Heart left ventricle (tissue), 16 donors: ENCODE results near the gene SORL1. TPM values are rescaled to one million over a fixed set of nuclear protein-coding genes. Genes with fewer than 3 reads are reported as not detected.

Source experiments
- ATAC-seq, 4 donors: fragments of 200-7000 bp; cut with Tn5 transposase; one replicate each; pipeline ENCODE4 v1.9.1; 2020 to 2022; ENCODE audit warnings: moderate library complexity in 4 of 4, mild to moderate bottlenecking in 3 of 4, moderate number of reproducible peaks in 1 of 4
- DNase-seq, 5 donors: peaks; one replicate each; pipeline ENCODE4 v3.0.0-alpha.2; 2020
- H3K27ac ChIP-seq, 12 donors: fragments of 200-600 bp; sonication (generic) in 4 of 12; one replicate each; pipeline versions ENCODE4 v1.5.0 to v1.8.0; 2016 to 2022; ENCODE audit warnings: mild to moderate bottlenecking in 2 of 12
- H3K27me3 ChIP-seq, 9 donors: fragments of 200-600 bp; sonication (generic) in 2 of 9; one replicate each; pipeline versions ENCODE4 v1.5.1 to v1.8.0; 2016 to 2022; ENCODE audit warnings: mild to moderate bottlenecking in 3 of 9
- H3K36me3 ChIP-seq, 9 donors: fragments of 200-600 bp; sonication (generic) in 2 of 9; one replicate each; pipeline versions ENCODE4 v1.5.0 to v1.8.0; 2018 to 2022; ENCODE audit warnings: mild to moderate bottlenecking in 2 of 9
- H3K4me1 ChIP-seq, 12 donors: fragments of 200-600 bp; sonication (generic) in 4 of 12; one replicate each; pipeline versions ENCODE4 v1.5.0 to v1.8.0; 2016 to 2022; ENCODE audit warnings: mild to moderate bottlenecking in 3 of 12
- H3K4me3 ChIP-seq, 12 donors: fragments of 200-600 bp; sonication (generic) in 4 of 12; one replicate each; pipeline versions ENCODE4 v1.5.0 to v1.8.0; 2017 to 2022; ENCODE audit warnings: mild to moderate bottlenecking in 9 of 12, moderate library complexity in 4 of 12
- H3K9me3 ChIP-seq, 12 donors: fragments of 200-600 bp; sonication (generic) in 4 of 12; one replicate each; pipeline versions ENCODE4 v1.5.0 to v1.8.0; 2016 to 2022; ENCODE audit warnings: mild to moderate bottlenecking in 1 of 12
- POLR2A ChIP-seq, 2 donors: fragments of 450-650 bp; IDR thresholded peaks; one replicate each; pipeline ENCODE4 v1.6.1; 2017; ENCODE audit warnings: antibody characterized with exemption in 2 of 2, mild to moderate bottlenecking in 2 of 2, moderate library complexity in 2 of 2
- WGBS, 4 donors: extraction: QIAGEN DNeasy Blood & Tissue Kit in 2 of 4; methylation state at CpG; one replicate each; pipeline versions ENCODE4 v1.1.5 to v1.1.7; 2013 to 2018; 5-methylcytosine and 5-hydroxymethylcytosine counted together
- intact Hi-C, 10 donors: fragments of 100-400 bp; cut with DNase I; formaldehyde crosslinking; loops; one replicate each; pipeline versions ENCODE4 v1.11.1 to v1.14.2; 2022
- polyA plus RNA-seq, 2 donors: library from polyadenylated mRNA; stranded (reverse); fragments of 200-250 nt; gene quantifications; one replicate each; pipeline ENCODE4 v1.2.3, GENCODE V29; 2013
- total RNA-seq, 9 donors: library from RNA; depleted of rRNA in 2 of 9; stranded (reverse); fragments of >200 nt in 2 of 9; fragmentation: NEBNext Ultra II Directional in 3 of 9; extraction: Animal tissue kit (Norgen Biotek cat#: 25700) in 3 of 9; gene quantifications; one replicate each; pipeline versions ENCODE4 v1.1.0 to v1.2.4, GENCODE V29; 2016 to 2023
- TF ChIP-seq, protein P1 (sequence below), 12 donors: fragments of 200-600 bp; sonication (generic) in 4 of 12; IDR thresholded peaks; one replicate each; pipeline versions ENCODE4 v1.5.0 to v1.8.0; 2018 to 2022; ENCODE audit warnings: antibody characterized with exemption in 12 of 12, mild to moderate bottlenecking in 5 of 12
- donor health status: ischemic (EF 13 %, LVEDD 7.1; RV severe dilation, severe dysfunction).
- donor health status: healthy with polysubstance abuse.
- donor health status: DM: no; HTN: yes; CAD: no.
- donor health status: DM: no; HTN: no; CAD: no.
- donor health status: ischemic (EF 25% LVEDD 6.9; RV normal size, moderate dysfunction).
- donor health status: ischemic (EF 25% LVEDD 5.7; RV mildly dilated, moderate dysfunction).
- donor health status: healthy.
- donor health status: DM: yes; HTN: yes; CAD: no.
- donor health status: ischemic (EF 35%, LVEDD 5.7; RV mildly dilated, moderate dysfunction).
- donor health status: nonischemic (EF 11% LVEDD 7.7; RV severe dilation, severe dysfunction).
- donor health status: DM: yes; HTN: yes; CAD: no.
- donor health status: PGD.
- donor health status: ischemic (EF 29% LVEDD 5.4; RV normal size, mild dysfunction).
- donor health status: nonischemic (EF 23%, LVEDD 6.1; RV moderate dilation, normal function).

Gene SORL1
- total and polyA plus RNA-seq, 11 donors: 0.72 to 20.5 (median 5.2) TPM

DNA sequence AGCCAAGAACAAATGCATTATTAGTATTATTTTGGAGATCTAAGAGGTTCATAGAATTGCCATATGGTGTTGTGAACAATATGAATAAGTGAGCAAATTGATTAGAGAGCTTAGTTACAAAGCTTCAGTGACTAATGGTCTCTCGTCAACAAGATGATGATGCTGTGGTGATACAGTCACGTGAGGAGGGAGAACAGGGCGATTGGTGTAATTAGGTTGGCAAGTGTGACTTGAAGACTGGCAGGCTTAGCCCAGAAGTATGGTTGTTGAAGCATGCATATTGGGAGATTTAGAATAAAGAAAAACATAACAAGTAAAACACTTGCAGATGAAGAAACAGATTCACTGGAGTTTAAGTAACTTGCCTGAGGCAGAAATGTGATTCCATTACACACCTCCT, 101.3 kb downstream of the SORL1 start:
- intact Hi-C loops: no loop called here
- Histone ChIP-seq H3K27me3 (no peaks in the 10 kb centered on the region), H3K36me3 (peaks cover 0 to 57% (median 0%) of the 10 kb centered on the region in 9 donors), H3K4me3 (no peak overlapping the region), H3K9me3 (no peaks in the 10 kb centered on the region), H3K4me1 (no peaks in the 10 kb centered on the region), H3K27ac (no peak overlapping the region)
- no peak for TF ChIP-seq POLR2A (IDR thresholded peaks at IDR 0.05)
- TF ChIP-seq, protein P1, sequence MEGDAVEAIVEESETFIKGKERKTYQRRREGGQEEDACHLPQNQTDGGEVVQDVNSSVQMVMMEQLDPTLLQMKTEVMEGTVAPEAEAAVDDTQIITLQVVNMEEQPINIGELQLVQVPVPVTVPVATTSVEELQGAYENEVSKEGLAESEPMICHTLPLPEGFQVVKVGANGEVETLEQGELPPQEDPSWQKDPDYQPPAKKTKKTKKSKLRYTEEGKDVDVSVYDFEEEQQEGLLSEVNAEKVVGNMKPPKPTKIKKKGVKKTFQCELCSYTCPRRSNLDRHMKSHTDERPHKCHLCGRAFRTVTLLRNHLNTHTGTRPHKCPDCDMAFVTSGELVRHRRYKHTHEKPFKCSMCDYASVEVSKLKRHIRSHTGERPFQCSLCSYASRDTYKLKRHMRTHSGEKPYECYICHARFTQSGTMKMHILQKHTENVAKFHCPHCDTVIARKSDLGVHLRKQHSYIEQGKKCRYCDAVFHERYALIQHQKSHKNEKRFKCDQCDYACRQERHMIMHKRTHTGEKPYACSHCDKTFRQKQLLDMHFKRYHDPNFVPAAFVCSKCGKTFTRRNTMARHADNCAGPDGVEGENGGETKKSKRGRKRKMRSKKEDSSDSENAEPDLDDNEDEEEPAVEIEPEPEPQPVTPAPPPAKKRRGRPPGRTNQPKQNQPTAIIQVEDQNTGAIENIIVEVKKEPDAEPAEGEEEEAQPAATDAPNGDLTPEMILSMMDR (IDR thresholded peaks at IDR 0.05): no peak
- DNase-seq (no peak), ATAC-seq (no peak)
- 69 to 79% (median 75%) methylated on average over 3 of the region's 3 CpGs for WGBS, 4 donors

DNA sequence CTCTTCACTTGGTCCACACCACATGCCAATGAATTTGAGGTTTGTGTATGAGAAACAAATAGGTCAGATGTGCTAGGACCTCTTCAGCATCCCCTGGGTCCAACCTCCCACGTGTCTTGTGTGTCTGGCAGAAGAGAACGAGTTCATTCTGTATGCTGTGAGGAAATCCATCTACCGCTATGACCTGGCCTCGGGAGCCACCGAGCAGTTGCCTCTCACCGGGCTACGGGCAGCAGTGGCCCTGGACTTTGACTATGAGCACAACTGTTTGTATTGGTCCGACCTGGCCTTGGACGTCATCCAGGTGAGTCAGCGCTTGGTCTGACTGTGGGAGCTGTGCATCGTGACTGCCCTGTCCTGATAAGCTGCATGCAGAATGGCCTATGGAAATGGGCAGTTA, 101.7 kb downstream of the SORL1 start:
- Histone ChIP-seq H3K4me3 (no peak overlapping the region), H3K27me3 (no peaks in the 10 kb centered on the region), H3K4me1 (no peaks in the 10 kb centered on the region), H3K9me3 (no peaks in the 10 kb centered on the region), H3K36me3 (peaks cover 0 to 61% (median 0%) of the 10 kb centered on the region in 9 donors), H3K27ac (no peak overlapping the region)
- no peak for DNase-seq
- TF ChIP-seq, protein P1 (IDR thresholded peaks at IDR 0.05): no peak
- TF ChIP-seq POLR2A (IDR thresholded peaks at IDR 0.05): no peak
- 71 to 82% (median 76%) methylated on average over 10 to 11 of the region's 11 CpGs for WGBS, 4 donors
- no peak for ATAC-seq
- intact Hi-C loops: no loop called here

DNA sequence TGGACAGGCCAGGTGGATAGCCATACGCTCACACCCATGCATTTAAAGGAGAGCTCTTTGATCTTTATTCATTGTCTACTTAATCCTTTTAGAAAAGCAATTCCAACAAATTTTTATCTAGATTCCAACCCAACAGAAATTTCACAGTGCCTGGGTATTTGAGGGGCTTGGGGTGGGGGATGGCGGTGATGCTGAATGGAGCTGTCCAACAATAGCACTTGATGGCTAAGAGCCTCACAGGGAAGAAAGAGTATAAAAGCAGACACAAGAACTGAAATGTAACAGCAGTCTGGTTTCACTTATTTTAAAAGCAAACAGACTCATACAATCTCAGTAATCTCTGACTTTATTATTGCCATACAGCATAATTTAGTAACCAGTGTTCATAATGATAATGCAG, 102.4 kb downstream of the SORL1 start:
- intact Hi-C loops: no loop called here
- Histone ChIP-seq H3K27ac (no peak overlapping the region), H3K4me3 (no peak overlapping the region), H3K27me3 (no peaks in the 10 kb centered on the region), H3K9me3 (no peaks in the 10 kb centered on the region), H3K4me1 (no peaks in the 10 kb centered on the region), H3K36me3 (peaks cover 0 to 69% (median 0%) of the 10 kb centered on the region in 9 donors)
- TF ChIP-seq, protein P1 (IDR thresholded peaks at IDR 0.05): no peak
- no peak for TF ChIP-seq POLR2A (IDR thresholded peaks at IDR 0.05)
- no peak for ATAC-seq
- DNase-seq: no peak
- WGBS, 4 donors: 85 to 95% (median 92%) methylated on average over 2 of the region's 2 CpGs

DNA sequence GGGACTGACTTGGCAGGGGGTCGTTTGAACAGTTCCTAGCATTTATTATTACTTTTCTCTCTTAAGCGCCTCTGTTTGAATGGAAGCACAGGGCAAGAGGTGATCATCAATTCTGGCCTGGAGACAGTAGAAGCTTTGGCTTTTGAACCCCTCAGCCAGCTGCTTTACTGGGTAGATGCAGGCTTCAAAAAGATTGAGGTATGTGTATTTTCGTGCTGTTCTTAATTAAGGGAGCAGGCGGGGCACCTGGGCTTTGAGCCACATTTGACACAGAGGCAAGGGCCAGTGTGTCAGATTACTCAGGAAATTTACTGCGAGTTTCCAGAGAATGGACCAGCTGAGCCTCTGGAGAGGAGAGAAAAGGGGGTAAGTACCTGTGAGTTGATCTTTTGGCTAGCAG, 103.0 kb downstream of the SORL1 start:
- no peak overlapping the region for H3K27ac ChIP-seq
- no peaks in the 10 kb centered on the region for H3K9me3 ChIP-seq
- ATAC-seq (no peak), DNase-seq (no peak)
- TF ChIP-seq, protein P1 (IDR thresholded peaks at IDR 0.05): no peak
- no peak for TF ChIP-seq POLR2A (IDR thresholded peaks at IDR 0.05)
- peaks cover 0 to 75% (median 0%) of the 10 kb centered on the region in 9 donors for H3K36me3 ChIP-seq
- no peaks in the 10 kb centered on the region for H3K4me1 ChIP-seq
- WGBS, 4 donors: 51 to 66% (median 58%) methylated on average over 5 of the region's 5 CpGs
- H3K4me3 ChIP-seq: no peak overlapping the region
- no peaks in the 10 kb centered on the region for H3K27me3 ChIP-seq
- intact Hi-C loops: no loop called here
